Esophagus squamous epithelium (tissue), 5 donors: ENCODE data around the gene MAPK7. TPM values are rescaled to one million over a fixed set of nuclear protein-coding genes. Genes with fewer than 3 reads are reported as not detected.

Experiments used
- DNase-seq: peaks from one replicate; lab custom pipeline; 2025; lab: John Stamatoyannopoulos, UW
- H3K27ac ChIP-seq, 4 donors: fragments of 200-600 bp; sonication (generic); one replicate each; pipeline ENCODE4 v1.5.1; 2016 to 2019; ENCODE audit warnings: mild to moderate bottlenecking in 1 of 4
- H3K27me3 ChIP-seq, 4 donors: fragments of 200-600 bp; sonication (generic); 1 replicate in 3 of 4; 2 replicates in 1 of 4; pipeline versions ENCODE4 v1.5.1 to v1.6.0; 2017 to 2021; ENCODE audit warnings: antibody characterized with exemption in 1 of 4
- H3K36me3 ChIP-seq, 3 donors: fragments of 200-600 bp; sonication (generic); one replicate each; pipeline ENCODE4 v1.5.1; 2016 to 2019
- H3K4me1 ChIP-seq, 3 donors: fragments of 200-600 bp; sonication (generic); one replicate each; pipeline ENCODE4 v1.5.1; 2017 to 2019
- H3K4me3 ChIP-seq, 4 donors: fragments of 200-600 bp; sonication (generic); 1 replicate in 3 of 4; 2 replicates in 1 of 4; pipeline ENCODE4 v1.5.1; 2016 to 2019; ENCODE audit warnings: mild to moderate bottlenecking in 2 of 4, moderate library complexity in 1 of 4
- H3K9me3 ChIP-seq, 3 donors: fragments of 200-600 bp; sonication (generic); one replicate each; pipeline ENCODE4 v1.5.1; 2016 to 2019
- POLR2A ChIP-seq, 4 donors: fragments of 450-650 bp; IDR thresholded peaks; one replicate each; pipeline ENCODE4 v1.6.1; 2017; ENCODE audit warnings: antibody characterized with exemption in 4 of 4, mild to moderate bottlenecking in 4 of 4, moderate library complexity in 3 of 4
- WGBS, 2 donors: methylation state at CpG; one replicate each; pipeline ENCODE4 v1.1.5; 2018; 5-methylcytosine and 5-hydroxymethylcytosine counted together
- intact Hi-C: fragments of 100-400 bp; cut with DNase I; formaldehyde crosslinking; loops from one replicate; pipeline ENCODE4 v1.15.0; 2022
- total RNA-seq, 4 donors: library from RNA; depleted of rRNA; stranded (reverse); fragments of >200 nt; gene quantifications; one replicate each; pipeline ENCODE4 v1.1.0, GENCODE V29; 2016
- TF ChIP-seq, protein P1 (sequence below), 6 experiments: fragments of 450-650 bp in 4 of 6; fragments of 200-600 bp in 2 of 6; sonication (generic) in 2 of 6; IDR thresholded peaks; one replicate each; pipeline ENCODE4 v1.5.1; 2016 to 2019; ENCODE audit warnings: antibody characterized with exemption in 6 of 6, mild to moderate bottlenecking in 4 of 6, moderate library complexity in 4 of 6
- donor health status: DM: yes; HTN: yes; CAD: no.

MAPK7 gene
- total RNA-seq, 4 donors from 2014 or later = 22.6 to 39.7 (median 28.1) TPM

DNA sequence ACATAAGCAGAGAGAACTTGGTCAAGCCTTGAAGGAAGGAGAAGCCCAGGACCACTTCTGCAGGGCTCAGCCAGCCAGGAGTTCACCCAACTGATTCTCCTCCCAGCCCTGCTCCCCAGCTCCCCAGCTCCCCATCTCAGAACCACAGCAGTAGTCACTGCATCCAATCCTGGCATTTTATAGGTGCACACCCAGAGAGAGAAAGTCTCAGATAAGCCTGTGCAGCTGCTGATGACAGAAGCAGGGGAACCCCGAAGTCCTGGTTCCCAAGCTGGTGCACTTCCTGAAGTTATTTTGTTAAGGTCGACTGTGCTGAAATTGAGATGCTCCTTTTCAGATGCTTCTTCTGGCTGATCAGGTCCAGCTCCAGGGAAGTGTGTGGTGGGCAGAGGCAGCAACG lies 39.3 kb downstream of the MAPK7 start:
- peaks cover 0 to 18% (median 16%) of the 10 kb centered on the region in 3 donors for H3K4me1 ChIP-seq
- TF ChIP-seq POLR2A (IDR thresholded peaks at IDR 0.05) = no peak
- TF ChIP-seq, protein P1, sequence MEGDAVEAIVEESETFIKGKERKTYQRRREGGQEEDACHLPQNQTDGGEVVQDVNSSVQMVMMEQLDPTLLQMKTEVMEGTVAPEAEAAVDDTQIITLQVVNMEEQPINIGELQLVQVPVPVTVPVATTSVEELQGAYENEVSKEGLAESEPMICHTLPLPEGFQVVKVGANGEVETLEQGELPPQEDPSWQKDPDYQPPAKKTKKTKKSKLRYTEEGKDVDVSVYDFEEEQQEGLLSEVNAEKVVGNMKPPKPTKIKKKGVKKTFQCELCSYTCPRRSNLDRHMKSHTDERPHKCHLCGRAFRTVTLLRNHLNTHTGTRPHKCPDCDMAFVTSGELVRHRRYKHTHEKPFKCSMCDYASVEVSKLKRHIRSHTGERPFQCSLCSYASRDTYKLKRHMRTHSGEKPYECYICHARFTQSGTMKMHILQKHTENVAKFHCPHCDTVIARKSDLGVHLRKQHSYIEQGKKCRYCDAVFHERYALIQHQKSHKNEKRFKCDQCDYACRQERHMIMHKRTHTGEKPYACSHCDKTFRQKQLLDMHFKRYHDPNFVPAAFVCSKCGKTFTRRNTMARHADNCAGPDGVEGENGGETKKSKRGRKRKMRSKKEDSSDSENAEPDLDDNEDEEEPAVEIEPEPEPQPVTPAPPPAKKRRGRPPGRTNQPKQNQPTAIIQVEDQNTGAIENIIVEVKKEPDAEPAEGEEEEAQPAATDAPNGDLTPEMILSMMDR (IDR thresholded peaks at IDR 0.05) = no peak
- H3K27ac ChIP-seq = peak overlapping the region in 2 of 4 donors; percentile 61 to 73
- H3K9me3 ChIP-seq = no peaks in the 10 kb centered on the region
- intact Hi-C loops = no loop called here
- H3K27me3 ChIP-seq = peaks cover 0 to 16% (median 0%) of the 10 kb centered on the region in 4 donors
- H3K4me3 ChIP-seq = no peak overlapping the region
- WGBS, 2 donors = 40 to 48% methylated on average over 1 to 3 of the region's 3 CpGs
- DNase-seq = no peak
- H3K36me3 ChIP-seq = no peaks in the 10 kb centered on the region

GRCh38 chr17:19418251-19418992 lies 40.1 kb downstream of the MAPK7 start:
- intact Hi-C loops = no loop called here
- H3K27ac ChIP-seq = peak overlapping the region in 3 of 4 donors; percentile 14 to 73 (median 61)

DNA sequence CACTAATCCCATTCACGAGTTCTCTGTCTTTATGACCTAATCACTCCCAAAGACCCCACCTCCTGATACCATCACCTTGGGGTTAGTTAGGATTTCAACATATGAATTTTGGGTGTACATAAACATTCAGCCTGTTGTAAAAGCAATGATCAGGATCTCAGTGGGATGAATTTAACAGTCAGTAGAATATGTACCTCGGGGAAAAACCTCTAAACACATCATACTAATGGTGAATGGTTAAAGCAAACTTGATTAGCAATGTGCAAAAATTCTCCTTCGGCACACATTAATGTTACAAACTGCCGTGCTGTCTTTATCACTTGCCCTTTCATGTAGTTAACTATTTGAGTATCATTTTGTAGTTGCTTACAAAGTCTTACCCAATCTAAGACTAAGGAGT lies 42.9 kb downstream of the MAPK7 start:
- Histone ChIP-seq H3K4me3 (no peak overlapping the region), H3K27ac (peak overlapping the region in 1 of 4 donors; percentile 7), H3K36me3 (no peaks in the 10 kb centered on the region), H3K27me3 (no peaks in the 10 kb centered on the region), H3K4me1 (peaks cover 0 to 35% (median 16%) of the 10 kb centered on the region in 3 donors), H3K9me3 (no peaks in the 10 kb centered on the region)
- intact Hi-C loops = no loop called here
- no peak for DNase-seq
- no peak for TF ChIP-seq POLR2A (IDR thresholded peaks at IDR 0.05)
- TF ChIP-seq, protein P1 (IDR thresholded peaks at IDR 0.05) = no peak
- 70 to 76% methylated on average over 4 of the region's 4 CpGs for WGBS, 2 donors

More at GRCh38 chr17:19418251-19418992, 40.1 kb downstream of the MAPK7 start:
- Histone ChIP-seq H3K4me1 (peaks cover 0 to 18% (median 16%) of the 10 kb centered on the region in 3 donors), H3K36me3 (no peaks in the 10 kb centered on the region), H3K4me3 (no peak overlapping the region), H3K27me3 (peaks cover 0 to 10% (median 0%) of the 10 kb centered on the region in 4 donors), H3K9me3 (no peaks in the 10 kb centered on the region)
- DNase-seq = no peak
- WGBS, 2 donors = 35 to 37% methylated on average over 7 of the region's 7 CpGs
- TF ChIP-seq POLR2A (IDR thresholded peaks at IDR 0.05) = no peak
- TF ChIP-seq, protein P1 (IDR thresholded peaks at IDR 0.05) = no peak

DNA sequence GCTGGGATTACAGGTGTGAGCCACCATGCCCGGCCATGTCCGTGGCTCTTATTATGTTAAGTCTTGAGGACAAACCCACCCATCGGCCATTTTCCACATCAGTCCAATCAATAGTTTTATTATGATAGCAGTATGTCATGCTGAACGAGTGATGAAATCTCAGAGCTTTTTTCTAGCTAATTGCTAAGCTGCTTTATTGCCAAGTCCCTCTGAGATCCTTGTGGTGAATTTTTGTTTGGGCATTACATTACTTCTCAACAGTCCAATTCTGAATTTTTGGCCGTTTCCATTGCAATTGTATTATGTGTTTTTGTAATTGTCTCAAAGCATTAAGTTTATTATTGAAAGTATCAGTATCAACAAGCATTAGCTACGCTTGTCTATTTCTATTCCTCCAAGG lies 43.6 kb downstream of the MAPK7 start:
- H3K9me3 ChIP-seq = no peaks in the 10 kb centered on the region
- H3K36me3 ChIP-seq = no peaks in the 10 kb centered on the region
- 89 to 90% methylated on average over 6 of the region's 6 CpGs for WGBS, 2 donors
- intact Hi-C loops = no loop called here
- peaks cover 0 to 42% (median 16%) of the 10 kb centered on the region in 3 donors for H3K4me1 ChIP-seq
- no peak overlapping the region for H3K4me3 ChIP-seq
- no peaks in the 10 kb centered on the region for H3K27me3 ChIP-seq
- no peak for DNase-seq
- H3K27ac ChIP-seq = peak overlapping the region in 1 of 4 donors; percentile 7
- no peak for TF ChIP-seq POLR2A (IDR thresholded peaks at IDR 0.05)
- TF ChIP-seq, protein P1 (IDR thresholded peaks at IDR 0.05) = no peak
